ENCODE data around the gene ERGIC3.
"Not testable (repeated sequence)": the region's sequence is repeated elsewhere in the genome, so short reads cannot be mapped to it uniquely, and the experiment has no call there.

The ERGIC3 gene

DNA sequence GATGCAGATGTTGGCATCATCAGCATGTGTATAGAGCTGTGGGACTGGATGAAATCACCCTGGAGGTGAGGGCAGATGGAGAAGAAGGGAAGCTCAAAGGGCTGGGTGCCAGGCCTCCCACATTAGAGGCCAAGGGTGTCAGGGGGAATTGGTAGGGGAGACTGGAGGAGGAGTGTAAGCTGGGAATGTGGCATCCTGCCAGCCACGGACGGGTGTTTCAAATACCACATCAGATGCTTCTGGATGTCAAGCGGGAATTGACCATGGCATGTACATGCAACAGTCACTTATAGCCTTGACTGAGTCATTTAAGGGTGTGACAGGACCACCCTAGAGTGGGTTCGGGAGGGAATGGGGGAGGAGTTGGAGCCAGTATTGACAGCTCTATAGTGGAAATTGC is 9.6 kb downstream of the ERGIC3 start:
- no peak overlapping the region for H3K27ac ChIP-seq (ENCODE audit: low read depth, low read length)
- H3K4me1 ChIP-seq (ENCODE audit: control insufficient read depth, insufficient read depth, low read length) = no peaks in the 10 kb centered on the region
- no peaks in the 10 kb centered on the region for H3K9me3 ChIP-seq (ENCODE audit: control insufficient read depth, insufficient read depth, low read depth, low read length)
- H3K4me3 ChIP-seq (ENCODE audit: low read depth, low read length) = no peak overlapping the region
- H3K9ac ChIP-seq (ENCODE audit: low read length) = no peak overlapping the region
- peaks cover 93% of the 10 kb centered on the region for H3K36me3 ChIP-seq (ENCODE audit: control insufficient read depth, insufficient read depth, low read length)
- H3K27me3 ChIP-seq (ENCODE audit: control insufficient read depth, insufficient read depth, low read length) = no peaks in the 10 kb centered on the region

DNA sequence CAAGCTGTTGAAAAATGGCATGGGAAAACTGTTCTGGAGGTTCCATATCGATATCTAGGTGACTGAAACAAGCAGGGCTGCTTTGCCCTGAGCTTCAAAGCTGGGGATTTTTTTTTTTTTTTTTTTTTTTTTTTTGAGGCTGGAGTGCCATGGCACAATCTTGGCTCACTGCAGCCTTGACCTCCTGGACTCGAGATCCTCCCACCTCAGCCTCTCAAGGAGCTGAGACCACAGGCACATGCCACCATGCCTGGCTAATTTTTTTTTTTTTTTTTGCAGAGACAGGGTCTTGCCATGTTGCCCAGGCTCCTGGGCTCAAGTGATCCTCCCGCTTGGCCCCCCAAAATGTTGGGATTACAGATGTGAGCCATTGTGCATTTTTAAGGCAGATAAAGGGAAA is 11.0 kb downstream of the ERGIC3 start:
- Histone ChIP-seq H3K9me3 (ENCODE audit: control insufficient read depth, insufficient read depth, low read depth, low read length) (no peaks in the 10 kb centered on the region), H3K36me3 (ENCODE audit: control insufficient read depth, insufficient read depth, low read length) (peaks cover 93% of the 10 kb centered on the region), H3K4me3 (ENCODE audit: low read depth, low read length) (no peak overlapping the region), H3K9ac (ENCODE audit: low read length) (no peak overlapping the region), H3K27ac (ENCODE audit: low read depth, low read length) (no peak overlapping the region), H3K27me3 (ENCODE audit: control insufficient read depth, insufficient read depth, low read length) (no peaks in the 10 kb centered on the region), H3K4me1 (ENCODE audit: control insufficient read depth, insufficient read depth, low read length) (no peaks in the 10 kb centered on the region)

DNA sequence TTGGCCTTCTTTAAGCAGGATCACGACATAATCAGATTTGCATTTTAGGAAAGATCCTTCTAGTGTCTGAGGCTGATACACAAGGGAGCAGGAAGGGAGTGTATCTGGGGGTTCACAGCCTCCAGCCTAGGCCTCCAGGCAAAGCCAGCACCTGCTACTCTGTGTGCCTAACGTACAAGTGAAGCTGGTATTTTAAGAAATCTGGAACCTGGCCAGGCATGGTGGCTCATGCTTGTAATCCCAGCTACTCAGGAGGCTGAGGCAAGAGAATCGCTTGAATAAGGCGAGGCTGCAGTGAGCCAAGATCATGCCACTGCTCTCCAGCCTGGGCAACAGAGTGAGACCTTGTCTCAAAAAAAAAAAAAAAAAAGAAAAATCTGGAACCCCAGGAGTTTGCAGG is 13.6 kb downstream of the ERGIC3 start:
- H3K27me3 ChIP-seq (ENCODE audit: control insufficient read depth, insufficient read depth, low read length); H3K4me3 ChIP-seq (ENCODE audit: low read depth, low read length); H3K9ac ChIP-seq (ENCODE audit: low read length); H3K27ac ChIP-seq (ENCODE audit: low read depth, low read length); H3K4me1 ChIP-seq (ENCODE audit: control insufficient read depth, insufficient read depth, low read length); H3K9me3 ChIP-seq (ENCODE audit: control insufficient read depth, insufficient read depth, low read depth, low read length): not testable (repeated sequence)
- peaks cover 79% of the 10 kb centered on the region for H3K36me3 ChIP-seq (ENCODE audit: control insufficient read depth, insufficient read depth, low read length)

GRCh38 chr20:35555951-35556645 is 14.2 kb downstream of the ERGIC3 start:
- no peak overlapping the region for H3K27ac ChIP-seq (ENCODE audit: low read depth, low read length)
- peaks cover 75% of the 10 kb centered on the region for H3K36me3 ChIP-seq (ENCODE audit: control insufficient read depth, insufficient read depth, low read length)
- no peaks in the 10 kb centered on the region for H3K27me3 ChIP-seq (ENCODE audit: control insufficient read depth, insufficient read depth, low read length)
- H3K4me1 ChIP-seq (ENCODE audit: control insufficient read depth, insufficient read depth, low read length) = peaks cover 2% of the 10 kb centered on the region; the same call in 1 of the 2 replicates
- no peak overlapping the region for H3K9ac ChIP-seq (ENCODE audit: low read length)
- no peaks in the 10 kb centered on the region for H3K9me3 ChIP-seq (ENCODE audit: control insufficient read depth, insufficient read depth, low read depth, low read length)
- no peak overlapping the region for H3K4me3 ChIP-seq (ENCODE audit: low read depth, low read length)

DNA sequence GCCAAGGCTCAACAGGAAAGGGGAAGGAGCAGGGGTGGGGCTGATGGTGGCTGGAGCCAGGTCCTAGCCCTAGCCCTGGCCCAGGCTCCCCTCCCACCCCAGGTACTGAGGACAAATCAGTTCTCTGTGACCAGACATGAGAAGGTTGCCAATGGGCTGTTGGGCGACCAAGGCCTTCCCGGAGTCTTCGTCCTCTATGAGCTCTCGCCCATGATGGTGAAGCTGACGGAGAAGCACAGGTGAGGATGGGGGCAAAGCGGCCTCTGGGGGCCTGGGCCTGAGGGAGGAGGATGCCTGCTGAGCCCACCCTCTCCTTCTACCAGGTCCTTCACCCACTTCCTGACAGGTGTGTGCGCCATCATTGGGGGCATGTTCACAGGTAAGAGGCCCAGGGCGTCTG is 15.0 kb downstream of the ERGIC3 start:
- Histone ChIP-seq H3K36me3 (ENCODE audit: control insufficient read depth, insufficient read depth, low read length) (peaks cover 67% of the 10 kb centered on the region), H3K9ac (ENCODE audit: low read length) (no peak overlapping the region), H3K27me3 (ENCODE audit: control insufficient read depth, insufficient read depth, low read length) (no peaks in the 10 kb centered on the region), H3K4me3 (ENCODE audit: low read depth, low read length) (no peak overlapping the region), H3K9me3 (ENCODE audit: control insufficient read depth, insufficient read depth, low read depth, low read length) (no peaks in the 10 kb centered on the region), H3K4me1 (ENCODE audit: control insufficient read depth, insufficient read depth, low read length) (peaks cover 2% of the 10 kb centered on the region; the same call in 1 of the 2 replicates), H3K27ac (ENCODE audit: low read depth, low read length) (no peak overlapping the region)

- H3K9ac ChIP-seq (ENCODE audit: low read length) = no peak overlapping the region
- H3K27ac ChIP-seq (ENCODE audit: low read depth, low read length) = no peak overlapping the region
- no peaks in the 10 kb centered on the region for H3K9me3 ChIP-seq (ENCODE audit: control insufficient read depth, insufficient read depth, low read depth, low read length)
- no peaks in the 10 kb centered on the region for H3K27me3 ChIP-seq (ENCODE audit: control insufficient read depth, insufficient read depth, low read length)
- H3K4me3 ChIP-seq (ENCODE audit: low read depth, low read length) = no peak overlapping the region
- H3K4me1 ChIP-seq (ENCODE audit: control insufficient read depth, insufficient read depth, low read length) = peaks cover 2% of the 10 kb centered on the region; the same call in 1 of the 2 replicates
- peaks cover 52% of the 10 kb centered on the region for H3K36me3 ChIP-seq (ENCODE audit: control insufficient read depth, insufficient read depth, low read length)
These were observed 16.6 kb downstream of the ERGIC3 start for GRCh38 chr20:35558451-35558850.

GRCh38 chr20:35559042-35559693 is 17.3 kb downstream of the ERGIC3 start:
- H3K27me3 ChIP-seq (ENCODE audit: control insufficient read depth, insufficient read depth, low read length) = no peaks in the 10 kb centered on the region
- H3K4me3 ChIP-seq (ENCODE audit: low read depth, low read length) = no peak overlapping the region
- no peaks in the 10 kb centered on the region for H3K9me3 ChIP-seq (ENCODE audit: control insufficient read depth, insufficient read depth, low read depth, low read length)
- peaks cover 2% of the 10 kb centered on the region; the same call in 1 of the 2 replicates for H3K4me1 ChIP-seq (ENCODE audit: control insufficient read depth, insufficient read depth, low read length)
- peaks cover 46% of the 10 kb centered on the region for H3K36me3 ChIP-seq (ENCODE audit: control insufficient read depth, insufficient read depth, low read length)
- no peak overlapping the region for H3K27ac ChIP-seq (ENCODE audit: low read depth, low read length)
- H3K9ac ChIP-seq (ENCODE audit: low read length) = no peak overlapping the region

DNA sequence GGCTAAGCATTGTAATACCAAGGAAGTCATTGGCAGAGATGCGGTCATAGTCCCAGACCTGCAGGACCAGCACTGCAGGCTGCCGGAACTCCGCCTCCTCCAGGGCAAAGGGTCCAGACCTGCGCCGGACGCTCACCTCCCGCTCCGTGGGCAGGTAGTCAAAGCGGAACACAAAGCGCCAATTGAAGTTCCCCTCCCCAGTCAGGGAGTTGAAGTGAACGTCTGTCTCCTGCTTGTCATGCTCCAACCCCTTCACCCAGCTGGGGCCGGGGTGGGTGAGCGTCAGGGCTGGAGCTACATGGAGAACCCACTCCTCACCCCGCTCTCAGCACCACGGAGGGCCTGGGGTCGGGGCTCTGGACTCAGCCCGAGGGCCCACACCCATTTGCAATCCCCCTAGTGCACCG is 18.2 kb downstream of the ERGIC3 start:
- H3K27ac ChIP-seq (ENCODE audit: low read depth, low read length) = no peak overlapping the region
- H3K27me3 ChIP-seq (ENCODE audit: control insufficient read depth, insufficient read depth, low read length) = no peaks in the 10 kb centered on the region
- no peaks in the 10 kb centered on the region for H3K9me3 ChIP-seq (ENCODE audit: control insufficient read depth, insufficient read depth, low read depth, low read length)
- peaks cover 36% of the 10 kb centered on the region for H3K36me3 ChIP-seq (ENCODE audit: control insufficient read depth, insufficient read depth, low read length)
- H3K9ac ChIP-seq (ENCODE audit: low read length) = no peak overlapping the region
- no peak overlapping the region for H3K4me3 ChIP-seq (ENCODE audit: low read depth, low read length)
- peaks cover 2% of the 10 kb centered on the region; the same call in 1 of the 2 replicates for H3K4me1 ChIP-seq (ENCODE audit: control insufficient read depth, insufficient read depth, low read length)

GRCh38 chr20:35560541-35560940 is 18.7 kb downstream of the ERGIC3 start:
- Histone ChIP-seq H3K27me3 (ENCODE audit: control insufficient read depth, insufficient read depth, low read length) (no peaks in the 10 kb centered on the region), H3K9me3 (ENCODE audit: control insufficient read depth, insufficient read depth, low read depth, low read length) (no peaks in the 10 kb centered on the region), H3K36me3 (ENCODE audit: control insufficient read depth, insufficient read depth, low read length) (peaks cover 32% of the 10 kb centered on the region), H3K4me1 (ENCODE audit: control insufficient read depth, insufficient read depth, low read length) (peaks cover 2% of the 10 kb centered on the region; the same call in 1 of the 2 replicates), H3K9ac (ENCODE audit: low read length) (no peak overlapping the region), H3K4me3 (ENCODE audit: low read depth, low read length) (no peak overlapping the region), H3K27ac (ENCODE audit: low read depth, low read length) (no peak overlapping the region)

- Histone ChIP-seq H3K4me3 (ENCODE audit: low read depth, low read length) (no peak overlapping the region), H3K9ac (ENCODE audit: low read length) (no peak overlapping the region), H3K4me1 (ENCODE audit: control insufficient read depth, insufficient read depth, low read length) (peaks cover 2% of the 10 kb centered on the region; the same call in 1 of the 2 replicates), H3K9me3 (ENCODE audit: control insufficient read depth, insufficient read depth, low read depth, low read length) (no peaks in the 10 kb centered on the region), H3K27me3 (ENCODE audit: control insufficient read depth, insufficient read depth, low read length) (no peaks in the 10 kb centered on the region), H3K36me3 (ENCODE audit: control insufficient read depth, insufficient read depth, low read length) (peaks cover 25% of the 10 kb centered on the region), H3K27ac (ENCODE audit: low read depth, low read length) (no peak overlapping the region)
These were observed 19.4 kb downstream of the ERGIC3 start for GRCh38 chr20:35561268-35561667.

DNA sequence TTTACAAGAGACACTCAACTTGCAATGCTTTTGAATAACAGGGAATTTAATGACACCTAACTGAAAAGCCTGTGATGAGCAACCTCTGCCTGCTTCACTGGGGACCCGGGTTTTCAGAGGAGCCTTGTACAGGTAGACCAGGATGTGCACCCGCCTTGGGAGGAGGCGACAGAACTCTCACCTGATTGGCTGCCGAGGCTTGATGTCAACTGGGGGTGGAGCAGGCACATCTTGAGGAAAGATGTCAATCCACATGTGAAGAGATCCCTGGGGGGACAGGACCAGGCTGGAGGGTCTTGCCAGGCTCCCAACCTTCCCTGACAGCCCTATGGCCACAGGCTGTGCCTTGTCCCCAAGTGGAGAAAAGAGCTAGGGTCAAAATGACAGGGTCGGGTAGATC is 19.8 kb downstream of the ERGIC3 start:
- peaks cover 2% of the 10 kb centered on the region; the same call in 1 of the 2 replicates for H3K4me1 ChIP-seq (ENCODE audit: control insufficient read depth, insufficient read depth, low read length)
- H3K27me3 ChIP-seq (ENCODE audit: control insufficient read depth, insufficient read depth, low read length) = no peaks in the 10 kb centered on the region
- H3K9me3 ChIP-seq (ENCODE audit: control insufficient read depth, insufficient read depth, low read depth, low read length) = no peaks in the 10 kb centered on the region
- peaks cover 21% of the 10 kb centered on the region for H3K36me3 ChIP-seq (ENCODE audit: control insufficient read depth, insufficient read depth, low read length)
- no peak overlapping the region for H3K9ac ChIP-seq (ENCODE audit: low read length)
- no peak overlapping the region for H3K27ac ChIP-seq (ENCODE audit: low read depth, low read length)
- no peak overlapping the region for H3K4me3 ChIP-seq (ENCODE audit: low read depth, low read length)
